H1 (cell line): ENCODE results near the gene DNTT. TPM values are rescaled to one million over a fixed set of nuclear protein-coding genes. Genes with fewer than 3 reads are reported as not detected.

Experiments used
- ATF2 ChIP-seq: IDR thresholded peaks from 2 replicates; pipeline ENCODE4 v1.6.1; 2012; ENCODE audit warnings: low read length, inconsistent platforms
- CBX5 ChIP-seq: fragments of 300-800, 300-1000 bp; sonication (generic); IDR thresholded peaks from 2 replicates; pipeline ENCODE4 v1.7.1; 2016; ENCODE audit warnings: antibody characterized with exemption, low read length, low read depth
- TAF1 ChIP-seq: IDR thresholded peaks from 2 replicates; pipeline ENCODE4 v1.6.1; 2011; ENCODE audit warnings: mild to moderate bottlenecking, low read depth, low read length
- YY1 ChIP-seq: IDR thresholded peaks from 2 replicates; pipeline ENCODE4 v1.6.1; 2011; ENCODE audit warnings: low read depth, mild to moderate bottlenecking, low read length
- polyA plus RNA-seq, 7 experiments: library from polyadenylated mRNA; depleted of rRNA in 3 of 7; stranded (reverse) in 5 of 7; unstranded in 2 of 7; fragments of >200 nt in 5 of 7; fragments of 200-250 nt in 2 of 7; gene quantifications; 1 replicate in 5 of 7; 2 replicates in 1 of 7; 4 replicates in 1 of 7; pipeline versions ENCODE4 v1.2.1 to v1.2.3, GENCODE V29; 2011 to 2013; ENCODE audit warnings: missing spikeins in 2 of 7, mixed read lengths in 2 of 7
- total RNA-seq: library from RNA; stranded (reverse); fragmentation: NEBNext Ultra II Directional; extraction: Animal tissue kit (Norgen Biotek cat#: 25700); gene quantifications from 2 replicates; pipeline ENCODE4 v1.2.1, GENCODE V29; 2021
- TF ChIP-seq, protein P1 (sequence below): IDR thresholded peaks from 2 replicates; pipeline ENCODE4 v1.6.1; 2012; ENCODE audit warnings: inconsistent platforms
- TF ChIP-seq, protein P2 (sequence below): fragments of 300-600 bp; sonication (generic); IDR thresholded peaks from 2 replicates; pipeline ENCODE4 v1.7.1; 2012; ENCODE audit warnings: low read length, moderate library complexity, mild to moderate bottlenecking, inconsistent platforms; ENCODE audit not compliant: insufficient replicate concordance

DNTT gene
- total and polyA plus RNA-seq, 2 of the 8 experiments (the other 6 are each of a cell fraction or from before 2014, with no cell fraction given): not detected

DNA sequence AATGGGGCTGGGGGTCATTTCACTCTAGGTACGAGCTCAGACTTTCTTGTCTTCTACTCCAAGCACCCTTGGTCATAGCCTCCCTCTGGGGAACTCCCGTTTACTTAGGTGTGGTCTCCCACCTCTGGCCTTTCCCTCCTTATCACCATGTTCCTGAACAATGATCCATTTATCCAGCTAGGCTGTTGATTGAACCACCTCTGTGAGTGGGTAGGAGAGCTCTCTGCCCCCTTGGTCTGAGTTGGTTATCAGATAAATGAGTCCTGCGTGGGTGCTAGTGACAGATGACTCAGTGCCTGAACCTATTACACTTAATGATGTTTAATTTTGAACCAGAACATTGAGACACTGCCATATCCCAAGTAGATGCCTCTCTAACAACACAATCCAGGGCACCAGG, 42.3 kb upstream of the DNTT start (continued):
- TF ChIP-seq, protein P1, sequence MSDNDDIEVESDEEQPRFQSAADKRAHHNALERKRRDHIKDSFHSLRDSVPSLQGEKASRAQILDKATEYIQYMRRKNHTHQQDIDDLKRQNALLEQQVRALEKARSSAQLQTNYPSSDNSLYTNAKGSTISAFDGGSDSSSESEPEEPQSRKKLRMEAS: no peak
- TF ChIP-seq TAF1 (no peak), YY1 (no peak), ATF2 (no peak), CBX5 (no peak)
- TF ChIP-seq, protein P2, sequence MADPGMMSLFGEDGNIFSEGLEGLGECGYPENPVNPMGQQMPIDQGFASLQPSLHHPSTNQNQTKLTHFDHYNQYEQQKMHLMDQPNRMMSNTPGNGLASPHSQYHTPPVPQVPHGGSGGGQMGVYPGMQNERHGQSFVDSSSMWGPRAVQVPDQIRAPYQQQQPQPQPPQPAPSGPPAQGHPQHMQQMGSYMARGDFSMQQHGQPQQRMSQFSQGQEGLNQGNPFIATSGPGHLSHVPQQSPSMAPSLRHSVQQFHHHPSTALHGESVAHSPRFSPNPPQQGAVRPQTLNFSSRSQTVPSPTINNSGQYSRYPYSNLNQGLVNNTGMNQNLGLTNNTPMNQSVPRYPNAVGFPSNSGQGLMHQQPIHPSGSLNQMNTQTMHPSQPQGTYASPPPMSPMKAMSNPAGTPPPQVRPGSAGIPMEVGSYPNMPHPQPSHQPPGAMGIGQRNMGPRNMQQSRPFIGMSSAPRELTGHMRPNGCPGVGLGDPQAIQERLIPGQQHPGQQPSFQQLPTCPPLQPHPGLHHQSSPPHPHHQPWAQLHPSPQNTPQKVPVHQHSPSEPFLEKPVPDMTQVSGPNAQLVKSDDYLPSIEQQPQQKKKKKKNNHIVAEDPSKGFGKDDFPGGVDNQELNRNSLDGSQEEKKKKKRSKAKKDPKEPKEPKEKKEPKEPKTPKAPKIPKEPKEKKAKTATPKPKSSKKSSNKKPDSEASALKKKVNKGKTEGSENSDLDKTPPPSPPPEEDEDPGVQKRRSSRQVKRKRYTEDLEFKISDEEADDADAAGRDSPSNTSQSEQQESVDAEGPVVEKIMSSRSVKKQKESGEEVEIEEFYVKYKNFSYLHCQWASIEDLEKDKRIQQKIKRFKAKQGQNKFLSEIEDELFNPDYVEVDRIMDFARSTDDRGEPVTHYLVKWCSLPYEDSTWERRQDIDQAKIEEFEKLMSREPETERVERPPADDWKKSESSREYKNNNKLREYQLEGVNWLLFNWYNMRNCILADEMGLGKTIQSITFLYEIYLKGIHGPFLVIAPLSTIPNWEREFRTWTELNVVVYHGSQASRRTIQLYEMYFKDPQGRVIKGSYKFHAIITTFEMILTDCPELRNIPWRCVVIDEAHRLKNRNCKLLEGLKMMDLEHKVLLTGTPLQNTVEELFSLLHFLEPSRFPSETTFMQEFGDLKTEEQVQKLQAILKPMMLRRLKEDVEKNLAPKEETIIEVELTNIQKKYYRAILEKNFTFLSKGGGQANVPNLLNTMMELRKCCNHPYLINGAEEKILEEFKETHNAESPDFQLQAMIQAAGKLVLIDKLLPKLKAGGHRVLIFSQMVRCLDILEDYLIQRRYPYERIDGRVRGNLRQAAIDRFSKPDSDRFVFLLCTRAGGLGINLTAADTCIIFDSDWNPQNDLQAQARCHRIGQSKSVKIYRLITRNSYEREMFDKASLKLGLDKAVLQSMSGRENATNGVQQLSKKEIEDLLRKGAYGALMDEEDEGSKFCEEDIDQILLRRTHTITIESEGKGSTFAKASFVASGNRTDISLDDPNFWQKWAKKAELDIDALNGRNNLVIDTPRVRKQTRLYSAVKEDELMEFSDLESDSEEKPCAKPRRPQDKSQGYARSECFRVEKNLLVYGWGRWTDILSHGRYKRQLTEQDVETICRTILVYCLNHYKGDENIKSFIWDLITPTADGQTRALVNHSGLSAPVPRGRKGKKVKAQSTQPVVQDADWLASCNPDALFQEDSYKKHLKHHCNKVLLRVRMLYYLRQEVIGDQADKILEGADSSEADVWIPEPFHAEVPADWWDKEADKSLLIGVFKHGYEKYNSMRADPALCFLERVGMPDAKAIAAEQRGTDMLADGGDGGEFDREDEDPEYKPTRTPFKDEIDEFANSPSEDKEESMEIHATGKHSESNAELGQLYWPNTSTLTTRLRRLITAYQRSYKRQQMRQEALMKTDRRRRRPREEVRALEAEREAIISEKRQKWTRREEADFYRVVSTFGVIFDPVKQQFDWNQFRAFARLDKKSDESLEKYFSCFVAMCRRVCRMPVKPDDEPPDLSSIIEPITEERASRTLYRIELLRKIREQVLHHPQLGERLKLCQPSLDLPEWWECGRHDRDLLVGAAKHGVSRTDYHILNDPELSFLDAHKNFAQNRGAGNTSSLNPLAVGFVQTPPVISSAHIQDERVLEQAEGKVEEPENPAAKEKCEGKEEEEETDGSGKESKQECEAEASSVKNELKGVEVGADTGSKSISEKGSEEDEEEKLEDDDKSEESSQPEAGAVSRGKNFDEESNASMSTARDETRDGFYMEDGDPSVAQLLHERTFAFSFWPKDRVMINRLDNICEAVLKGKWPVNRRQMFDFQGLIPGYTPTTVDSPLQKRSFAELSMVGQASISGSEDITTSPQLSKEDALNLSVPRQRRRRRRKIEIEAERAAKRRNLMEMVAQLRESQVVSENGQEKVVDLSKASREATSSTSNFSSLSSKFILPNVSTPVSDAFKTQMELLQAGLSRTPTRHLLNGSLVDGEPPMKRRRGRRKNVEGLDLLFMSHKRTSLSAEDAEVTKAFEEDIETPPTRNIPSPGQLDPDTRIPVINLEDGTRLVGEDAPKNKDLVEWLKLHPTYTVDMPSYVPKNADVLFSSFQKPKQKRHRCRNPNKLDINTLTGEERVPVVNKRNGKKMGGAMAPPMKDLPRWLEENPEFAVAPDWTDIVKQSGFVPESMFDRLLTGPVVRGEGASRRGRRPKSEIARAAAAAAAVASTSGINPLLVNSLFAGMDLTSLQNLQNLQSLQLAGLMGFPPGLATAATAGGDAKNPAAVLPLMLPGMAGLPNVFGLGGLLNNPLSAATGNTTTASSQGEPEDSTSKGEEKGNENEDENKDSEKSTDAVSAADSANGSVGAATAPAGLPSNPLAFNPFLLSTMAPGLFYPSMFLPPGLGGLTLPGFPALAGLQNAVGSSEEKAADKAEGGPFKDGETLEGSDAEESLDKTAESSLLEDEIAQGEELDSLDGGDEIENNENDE: no peak
- TF ChIP-seq, all 59 proteins: peak for 0
